Endothelial cell of umbilical vein (primary cell): Measurements from ENCODE around the gene TEX13A. TPM values are rescaled to one million over a fixed set of nuclear protein-coding genes. Genes with fewer than 3 reads are reported as not detected.

Experiments
- BruUV-seq: library from RNA; stranded (reverse); fragments of 400-500 nt; replicated peaks from 2 replicates; lab custom pipeline; 2021; lab: Mats Ljungman, UMichigan
- CTCF ChIA-PET: fragments of 300-600, 350-600 bp; sonication (Branson Sonifier 250); formaldehyde crosslinking; loops from one replicate; lab custom pipeline; 2021; ENCODE audit warnings: antibody characterized with exemption, inconsistent platforms; lab: Charles Lee
- POLR2A ChIA-PET: fragments of 300-600, 350-600 bp; sonication (Branson Sonifier 250); formaldehyde crosslinking; loops from one replicate; lab custom pipeline; 2021; ENCODE audit warnings: antibody characterized with exemption, inconsistent platforms; lab: Charles Lee
- DNase-seq: peaks from one replicate; pipeline ENCODE4 v3.0.0-alpha.2; 2011; ENCODE audit warnings: low read depth, low spot score
- FAIRE-seq: peaks from 2 replicates; lab custom pipeline; 2011; peaks lifted over from hg19 to GRCh38; lab: Jason Lieb, UNC
- H2AFZ ChIP-seq: 2 replicates; pipeline ENCODE4 v1.6.0; 2012; ENCODE audit warnings: low read depth, low read length, control low read depth, inconsistent platforms
- H3K27ac ChIP-seq: 2 replicates; pipeline ENCODE4 v1.5.1; 2011; ENCODE audit warnings: low read depth, mild to moderate bottlenecking, control low read depth, low read length, moderate library complexity; ENCODE audit not compliant: insufficient read depth
- H3K27me3 ChIP-seq, 2 experiments: 2 replicates each; pipeline versions ENCODE4 v1.6.0 to v1.6.1; 2011; ENCODE audit warnings: low read length in 2 of 2, mixed read lengths in 1 of 2; ENCODE audit not compliant: control insufficient read depth in 2 of 2, insufficient read depth in 2 of 2
- H3K36me3 ChIP-seq, 2 experiments: 2 replicates in 1 of 2; 3 replicates in 1 of 2; pipeline ENCODE4 v1.5.1; 2011; ENCODE audit warnings: low read length in 2 of 2, mild to moderate bottlenecking in 1 of 2, moderate library complexity in 1 of 2; ENCODE audit not compliant: control insufficient read depth in 2 of 2, insufficient read depth in 2 of 2; ENCODE audit errors: extremely low read depth in 1 of 2
- H3K4me1 ChIP-seq: 3 replicates; pipeline ENCODE4 v1.5.1; 2011; ENCODE audit warnings: mild to moderate bottlenecking, low read length; ENCODE audit not compliant: control insufficient read depth, insufficient read depth; ENCODE audit errors: extremely low read depth
- H3K4me2 ChIP-seq: 2 replicates; pipeline ENCODE4 v1.6.1; 2011; ENCODE audit warnings: low read length, control low read depth, mixed read lengths; ENCODE audit not compliant: insufficient read depth
- H3K4me3 ChIP-seq, 3 experiments: fragments of 200-600 bp in 1 of 3; sonication (generic), shearing (Covaris generic) in 1 of 3; replicated peaks in 1 of 3; 2 replicates each; pipeline ENCODE4 v1.5.1; 2011 to 2016; ENCODE audit warnings: control low read depth in 3 of 3, low read length in 3 of 3, mild to moderate bottlenecking in 2 of 3, inconsistent platforms in 1 of 3, low read depth in 1 of 3, moderate library complexity in 1 of 3; ENCODE audit not compliant: insufficient read depth in 1 of 3
- H3K79me2 ChIP-seq: 2 replicates; pipeline ENCODE4 v1.6.0; 2012; ENCODE audit warnings: low read length, inconsistent platforms; ENCODE audit not compliant: control insufficient read depth, insufficient read depth
- H3K9ac ChIP-seq: replicated peaks from 2 replicates; pipeline ENCODE3; 2011; ENCODE audit warnings: low read length, control low read depth; ENCODE audit not compliant: insufficient read depth; ENCODE audit errors: extremely low read depth
- H3K9me1 ChIP-seq: replicated peaks from 3 replicates; pipeline ENCODE4 v1.6.0; 2011; ENCODE audit warnings: mild to moderate bottlenecking, low read length; ENCODE audit not compliant: control insufficient read depth, insufficient read depth; ENCODE audit errors: extremely low read depth
- H3K9me3 ChIP-seq: replicated peaks from 2 replicates; pipeline ENCODE4 v1.5.1; 2012; ENCODE audit warnings: low read length, inconsistent platforms; ENCODE audit not compliant: control insufficient read depth, insufficient read depth
- H4K20me1 ChIP-seq: replicated peaks from 2 replicates; pipeline ENCODE3; 2011; ENCODE audit warnings: mild to moderate bottlenecking, low read length; ENCODE audit not compliant: control insufficient read depth, insufficient read depth; ENCODE audit errors: extremely low read depth
- CTCF ChIP-seq, 2 donors: IDR thresholded peaks; 1 replicate in 1 of 2; 2 replicates in 1 of 2; pipeline ENCODE4 v1.5.1; 2011; ENCODE audit warnings: low read length in 2 of 2, mild to moderate bottlenecking in 2 of 2, moderate library complexity in 2 of 2, control low read depth in 1 of 2, inconsistent platforms in 1 of 2, low read depth in 1 of 2; ENCODE audit not compliant: insufficient read depth in 1 of 2; ENCODE audit errors: extremely low read depth in 1 of 2
- FOS ChIP-seq: IDR thresholded peaks from 2 replicates; pipeline ENCODE4 v1.6.1; 2011; ENCODE audit warnings: mild to moderate bottlenecking, low read length, moderate library complexity, borderline replicate concordance; ENCODE audit not compliant: insufficient read depth
- GATA2 ChIP-seq: IDR thresholded peaks from 2 replicates; pipeline ENCODE4 v1.7.0; 2011; ENCODE audit warnings: low read depth, mild to moderate bottlenecking, moderate library complexity, mixed read lengths, low read length; ENCODE audit not compliant: insufficient read length, insufficient read depth
- MAX ChIP-seq: IDR thresholded peaks from 2 replicates; pipeline ENCODE4 v1.6.1; 2011; ENCODE audit not compliant: insufficient read depth, insufficient read length
- MYC ChIP-seq: IDR thresholded peaks from one replicate; pipeline ENCODE4 v1.6.1; 2011; ENCODE audit warnings: mild to moderate bottlenecking, low read depth, low read length
- POLR2A ChIP-seq: IDR thresholded peaks from 2 replicates; pipeline ENCODE4 v1.6.1; 2012; ENCODE audit warnings: low read depth, mild to moderate bottlenecking, control low read depth, low read length
- POLR2AphosphoS5 ChIP-seq: IDR thresholded peaks from 2 replicates; pipeline ENCODE4 v1.6.1; 2012; ENCODE audit warnings: low read depth, mild to moderate bottlenecking, control low read depth, low read length, moderate library complexity; ENCODE audit not compliant: insufficient read depth
- dilution Hi-C: fragments of 300-500 bp; cut with MboI; formaldehyde crosslinking; loops from one replicate; pipeline ENCODE4 v1.15.0; 2019; ENCODE audit warnings: low sequenced_read_pairs; ENCODE audit not compliant: extremely low pct_ligation_motif_present
- intact Hi-C: fragments of 100-400 bp; cut with micrococcal nuclease; formaldehyde crosslinking; loops from one replicate; pipeline ENCODE4 v1.10.0; 2022
- polyA plus RNA-seq, 4 experiments: library from polyadenylated mRNA; depleted of rRNA in 3 of 4; stranded (reverse) in 3 of 4; unstranded in 1 of 4; fragments of >200 nt; gene quantifications; 2 replicates each; pipeline versions ENCODE4 v1.2.1 to v1.2.3, GENCODE V29; 2011 to 2012; ENCODE audit warnings: missing spikeins in 1 of 4
- total RNA-seq: library from RNA; stranded (reverse); gene quantifications from 2 replicates; pipeline ENCODE4 v1.2.3, GENCODE V29; 2021

The TEX13A gene
- total and polyA plus RNA-seq, 2 donors (not counting 3 experiments of a cell fraction or from before 2014, with no cell fraction given) = not detected

- Histone ChIP-seq H3K4me2 (no peak overlapping the region), H3K27me3 (no peaks in the 10 kb centered on the region), H4K20me1 (no peaks in the 10 kb centered on the region), H3K4me3 (no peak overlapping the region), H3K9me3 (no peaks in the 10 kb centered on the region), H3K27ac (no peak overlapping the region), H3K36me3 (no peaks in the 10 kb centered on the region), H3K9me1 (no peaks in the 10 kb centered on the region), H2AFZ (no peak overlapping the region), H3K4me1 (no peaks in the 10 kb centered on the region), H3K9ac (no peak overlapping the region), H3K79me2 (no peaks in the 10 kb centered on the region)
- intact Hi-C loops = no loop called here
- FAIRE-seq = no peak
- POLR2A ChIA-PET = no interaction called here
- TF ChIP-seq POLR2AphosphoS5 (no peak), POLR2A (no peak), MAX (no peak), MYC (no peak), GATA2 (no peak), FOS (no peak), CTCF (IDR thresholded peaks at IDR 0.05; ENCODE audit: extremely low read depth in 1 of 2, insufficient read depth in 1 of 2, low read depth in 1 of 2, low read length in 2 of 2) (no peak)
- no peak for DNase-seq
- dilution Hi-C loops = no loop called here
- no TSS peak for BruUV-seq
- CTCF ChIA-PET = no interaction called here
Measured at GRCh38 chrX:105266456-105266855, 46.0 kb upstream of the TEX13A start.
